Activated CD4-positive, alpha-beta T cell treated with anti-CD3 and anti-CD28 coated beads, Interleukin-2, amount 50 U/mL, for 24 hours (primary cell): ENCODE data around the gene CYP4F3.
"Not testable (repeated sequence)": the region's sequence is repeated elsewhere in the genome, so short reads cannot be mapped to it uniquely, and the experiment has no call there.

Source experiments
- DNase-seq, 2 donors: peaks; one replicate each; pipeline ENCODE4 v3.0.0-alpha.2; 2020; ENCODE audit warnings: low read depth in 1 of 2, low spot score in 1 of 2

Gene CYP4F3

GRCh38 chr19:15629003-15629880 is 11.5 kb upstream of the CYP4F3 start:
- DNase-seq: peak; percentile 87 to 95

DNA sequence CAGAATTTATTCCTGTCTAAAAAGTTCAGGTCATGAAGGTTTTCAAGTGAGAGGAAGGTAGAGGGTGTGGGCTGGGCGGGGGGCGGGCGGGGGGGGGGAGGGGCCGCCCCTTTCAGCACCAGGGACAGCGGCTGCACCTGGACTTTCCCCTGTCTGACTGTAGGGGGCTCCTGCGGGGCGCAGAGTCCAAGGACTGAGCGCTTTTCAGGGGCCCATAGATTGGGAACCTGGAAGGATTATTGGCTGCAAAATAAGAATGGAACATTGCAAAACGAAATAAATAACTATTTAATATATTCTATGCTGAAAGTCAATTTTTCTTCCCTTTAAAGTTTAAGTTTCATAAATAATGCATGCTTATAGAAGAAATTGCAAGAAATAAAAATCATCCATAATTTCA is 8.9 kb upstream of the CYP4F3 start:
- no peak for DNase-seq

- DNase-seq: no peak
Observed at GRCh38 chr19:15633082-15633835, 7.4 kb upstream of the CYP4F3 start.

DNA sequence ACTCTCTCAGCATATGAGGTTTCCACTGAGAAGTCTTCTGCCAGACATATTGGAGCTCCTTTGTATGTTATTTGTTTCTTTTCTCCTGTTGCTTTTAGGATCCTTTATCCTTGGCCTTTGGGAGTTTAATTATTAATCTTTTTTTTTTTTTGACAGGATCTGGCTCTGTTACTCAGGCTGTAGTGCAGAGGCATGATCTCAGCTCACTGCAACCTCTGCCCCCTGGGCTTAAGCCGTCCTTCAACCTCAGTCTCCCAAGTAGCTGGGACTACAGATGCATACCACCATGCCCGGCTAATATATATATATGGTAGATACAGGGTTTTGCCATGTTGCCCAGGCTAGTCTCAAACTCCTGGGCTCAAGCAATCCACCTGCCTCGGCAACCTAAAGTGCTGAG is 6.6 kb upstream of the CYP4F3 start:
- DNase-seq: no peak

DNA sequence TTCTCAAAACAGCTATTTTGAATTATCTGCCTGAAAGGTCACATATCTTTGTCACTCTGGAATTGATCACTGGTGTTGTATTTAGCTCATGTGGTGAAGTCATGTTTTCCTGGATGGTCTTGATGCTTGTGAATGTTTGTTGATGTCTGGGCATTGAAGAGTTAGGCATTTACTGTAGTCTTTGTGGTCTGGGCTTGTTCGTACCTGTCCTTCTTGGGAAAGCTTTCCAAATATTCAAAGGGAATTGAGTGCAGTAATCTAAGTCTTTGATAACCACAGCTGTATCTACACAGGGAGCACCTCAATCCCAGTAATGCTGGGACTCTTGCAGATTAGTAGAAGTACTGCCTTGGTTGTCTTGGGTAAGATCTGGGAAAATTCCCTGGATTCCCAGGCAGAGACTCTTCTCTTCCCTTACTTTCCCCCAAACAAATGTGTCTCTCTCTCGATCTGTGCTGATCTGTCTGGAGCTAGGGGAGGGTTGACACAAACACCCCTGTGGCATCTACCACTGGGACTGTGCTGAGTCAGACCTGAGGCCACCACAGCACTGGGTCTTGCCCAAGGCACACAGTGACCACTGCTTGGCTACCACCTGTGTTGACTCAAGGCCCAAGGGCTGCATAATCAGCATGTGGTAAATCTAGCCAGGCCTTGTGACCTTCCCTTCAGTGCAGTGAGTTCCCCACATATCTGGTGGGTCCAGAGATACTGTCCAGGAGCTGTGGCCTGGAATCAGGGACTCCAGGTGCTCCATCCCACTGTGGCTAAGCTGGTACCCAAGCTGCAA is 5.5 kb upstream of the CYP4F3 start:
- DNase-seq: no peak

GRCh38 chr19:15636026-15636425 is 4.7 kb upstream of the CYP4F3 start:
- no peak for DNase-seq

- no peak for DNase-seq
Observed at GRCh38 chr19:15639596-15639995, 1.1 kb upstream of the CYP4F3 start.

DNA sequence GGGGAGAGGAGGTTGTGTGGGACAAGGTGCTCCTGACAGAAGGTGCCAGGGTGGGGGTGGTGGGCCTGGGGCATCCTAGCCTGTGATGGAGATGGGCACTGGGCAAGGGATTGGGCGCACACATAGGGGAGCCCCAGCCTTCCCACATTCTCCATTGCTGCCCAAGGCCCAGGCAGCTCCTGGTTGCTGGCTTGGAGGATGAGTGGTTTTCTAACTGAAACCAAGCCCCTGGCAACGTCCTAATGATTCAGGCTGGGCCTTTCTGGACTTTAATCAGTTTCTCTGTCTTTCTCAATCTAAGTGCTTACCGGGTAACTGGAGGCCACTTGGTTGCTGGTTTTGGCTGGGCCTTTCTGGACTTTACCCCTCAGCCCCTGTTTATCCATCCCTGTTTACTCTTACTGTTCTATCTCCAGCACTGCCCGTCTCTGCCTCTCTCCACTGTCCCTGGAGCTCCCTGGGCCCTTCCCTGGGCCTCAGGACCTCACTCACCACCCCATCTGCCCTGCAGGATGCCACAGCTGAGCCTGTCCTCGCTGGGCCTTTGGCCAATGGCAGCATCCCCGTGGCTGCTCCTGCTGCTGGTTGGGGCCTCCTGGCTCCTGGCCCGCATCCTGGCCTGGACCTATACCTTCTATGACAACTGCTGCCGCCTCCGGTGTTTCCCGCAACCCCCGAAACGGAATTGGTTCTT is 354 bp downstream of the CYP4F3 start:
- no peak for DNase-seq

DNA sequence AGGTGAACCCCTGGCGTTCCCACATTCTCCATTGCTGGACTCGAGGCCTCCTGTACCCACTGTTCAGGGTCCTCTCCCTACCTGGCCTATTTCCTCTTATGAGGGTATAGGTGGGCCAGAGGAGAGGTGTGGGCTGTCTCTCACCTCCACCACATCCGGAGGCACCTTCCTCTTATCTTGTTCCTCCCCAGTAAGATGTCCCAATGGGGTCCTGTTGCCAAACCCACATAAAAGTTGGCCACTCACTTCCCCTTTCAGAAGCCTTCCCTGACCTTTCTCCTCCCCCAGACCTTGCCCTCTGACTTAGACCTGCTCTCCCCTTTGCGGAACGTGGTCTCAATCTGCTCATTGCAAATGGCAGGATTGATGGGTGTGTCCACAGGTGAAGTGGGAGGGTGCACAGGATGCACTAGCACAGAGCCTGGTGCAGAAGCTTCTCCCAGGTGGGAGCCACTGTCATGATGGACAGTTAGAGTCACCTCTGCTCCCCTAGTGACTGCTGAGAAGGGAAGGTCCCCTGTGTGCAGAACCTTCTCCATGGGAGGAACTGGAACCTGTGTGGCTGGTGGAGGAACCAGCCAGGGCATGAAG is 1.3 kb downstream of the CYP4F3 start:
- DNase-seq: no peak

- DNase-seq: no peak
Observed at GRCh38 chr19:15642807-15643206, 2.1 kb downstream of the CYP4F3 start.

DNA sequence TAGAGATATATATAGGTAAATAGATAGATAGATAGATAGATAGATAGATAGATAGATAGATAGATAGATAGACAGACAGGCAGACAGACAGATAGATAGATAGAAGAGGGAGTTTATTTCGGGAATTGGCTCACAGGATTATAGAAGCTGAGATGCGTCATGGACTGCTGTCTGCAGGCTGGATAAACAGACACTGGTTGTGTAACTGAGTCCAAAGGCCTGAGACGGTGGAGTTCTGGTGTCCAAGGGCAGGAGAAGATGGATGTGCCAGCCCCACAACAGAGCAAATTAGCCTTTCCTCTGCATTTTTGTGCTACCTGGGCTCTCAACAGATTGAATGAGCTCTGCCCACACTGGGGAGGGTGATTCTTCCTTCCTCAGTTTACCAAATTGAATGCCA is 2.7 kb downstream of the CYP4F3 start:
- DNase-seq: no peak

DNA sequence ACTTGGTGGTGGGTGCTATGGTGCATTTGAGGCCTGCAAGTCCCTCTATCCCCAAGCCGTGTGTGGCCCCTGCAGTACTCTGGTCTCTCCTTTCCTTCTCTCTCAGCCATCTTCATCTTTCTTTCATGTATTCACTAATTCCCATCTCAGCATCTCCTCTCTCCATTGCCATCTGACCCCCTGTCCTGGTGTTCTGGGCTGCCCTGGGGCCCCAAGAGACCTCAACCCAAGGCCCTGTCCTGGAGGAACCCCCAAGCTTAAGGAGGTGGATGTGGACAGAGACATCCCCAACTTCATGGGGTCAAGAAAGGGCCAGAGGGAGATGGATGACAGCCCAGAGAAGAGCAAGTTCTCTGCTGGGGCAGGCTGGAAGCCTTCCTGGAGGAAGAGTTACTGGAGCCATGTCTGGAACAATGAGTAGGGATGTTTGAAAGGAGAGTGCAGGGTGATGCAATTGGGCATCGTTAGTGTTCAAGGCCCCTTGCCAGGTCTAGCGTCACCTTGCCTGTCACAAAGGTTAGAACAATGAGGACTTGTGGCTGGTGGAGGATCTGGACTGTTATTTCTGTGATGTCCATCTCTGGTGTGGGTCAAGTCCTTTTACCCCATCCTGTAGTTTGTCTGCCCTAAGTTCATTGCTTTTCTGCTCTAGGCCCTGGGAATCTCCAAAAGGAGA is 3.5 kb downstream of the CYP4F3 start:
- no peak for DNase-seq

DNA sequence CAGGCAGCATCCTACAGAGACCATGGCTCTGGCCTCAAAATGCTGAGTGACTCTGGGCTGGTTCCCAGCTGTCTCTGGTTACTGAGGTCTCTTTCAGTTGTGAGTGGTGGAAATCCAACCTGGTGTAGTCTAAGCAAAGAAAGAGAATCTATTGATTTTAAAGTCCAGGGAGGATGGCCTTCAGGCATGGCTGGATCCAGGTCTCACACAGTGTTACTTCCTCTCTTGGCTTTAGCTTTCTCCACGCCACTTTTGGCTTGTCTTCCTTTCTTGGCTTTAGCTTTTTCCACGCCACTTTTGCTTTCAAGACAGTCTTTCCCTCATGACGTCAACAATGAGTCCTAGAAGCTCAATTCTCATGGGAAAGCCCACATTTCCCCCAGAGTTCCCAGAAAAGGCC is 4.1 kb downstream of the CYP4F3 start:
- DNase-seq: no peak

DNA sequence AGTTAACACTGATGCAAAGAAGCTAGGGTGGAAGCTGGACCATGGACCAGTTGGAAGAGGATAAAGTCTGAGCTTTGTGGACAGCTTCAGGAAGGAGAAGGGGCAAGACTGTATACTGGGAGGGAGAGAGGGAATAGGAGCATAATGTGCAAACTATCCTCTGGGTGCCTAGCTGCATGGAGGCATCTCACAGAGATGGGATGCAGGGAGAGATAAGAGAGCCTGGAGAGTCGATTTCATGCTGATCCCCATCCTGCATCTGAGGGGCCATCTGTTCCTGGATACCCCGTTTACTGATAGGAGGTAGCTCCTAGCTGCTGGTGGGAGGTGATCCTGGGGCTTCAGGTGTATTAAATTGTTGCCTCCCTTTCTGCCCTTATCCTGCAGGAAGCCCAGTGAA is 8.8 kb downstream of the CYP4F3 start:
- DNase-seq: no peak

GRCh38 chr19:15650123-15650522 is 9.4 kb downstream of the CYP4F3 start:
- not testable (repeated sequence) for DNase-seq

DNA sequence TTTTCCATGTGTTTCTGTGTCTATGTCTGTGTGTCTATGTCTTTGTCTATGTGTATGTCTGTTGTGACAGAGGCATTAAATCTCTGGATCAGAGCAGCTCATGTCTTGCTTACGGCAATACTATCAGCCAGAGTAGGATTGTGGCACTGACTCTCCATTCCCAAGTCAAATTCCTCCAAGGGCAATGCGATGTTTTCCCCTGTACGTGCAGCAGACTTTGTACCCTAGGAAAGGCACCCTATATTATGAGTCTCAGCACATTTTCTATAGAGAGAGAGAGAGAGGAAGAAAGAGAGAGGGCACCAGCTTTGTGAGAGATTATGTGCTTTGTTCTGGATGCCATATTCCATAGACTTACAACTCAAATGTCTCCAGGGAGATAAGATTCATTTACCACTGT is 11.1 kb downstream of the CYP4F3 start:
- no peak for DNase-seq

DNA sequence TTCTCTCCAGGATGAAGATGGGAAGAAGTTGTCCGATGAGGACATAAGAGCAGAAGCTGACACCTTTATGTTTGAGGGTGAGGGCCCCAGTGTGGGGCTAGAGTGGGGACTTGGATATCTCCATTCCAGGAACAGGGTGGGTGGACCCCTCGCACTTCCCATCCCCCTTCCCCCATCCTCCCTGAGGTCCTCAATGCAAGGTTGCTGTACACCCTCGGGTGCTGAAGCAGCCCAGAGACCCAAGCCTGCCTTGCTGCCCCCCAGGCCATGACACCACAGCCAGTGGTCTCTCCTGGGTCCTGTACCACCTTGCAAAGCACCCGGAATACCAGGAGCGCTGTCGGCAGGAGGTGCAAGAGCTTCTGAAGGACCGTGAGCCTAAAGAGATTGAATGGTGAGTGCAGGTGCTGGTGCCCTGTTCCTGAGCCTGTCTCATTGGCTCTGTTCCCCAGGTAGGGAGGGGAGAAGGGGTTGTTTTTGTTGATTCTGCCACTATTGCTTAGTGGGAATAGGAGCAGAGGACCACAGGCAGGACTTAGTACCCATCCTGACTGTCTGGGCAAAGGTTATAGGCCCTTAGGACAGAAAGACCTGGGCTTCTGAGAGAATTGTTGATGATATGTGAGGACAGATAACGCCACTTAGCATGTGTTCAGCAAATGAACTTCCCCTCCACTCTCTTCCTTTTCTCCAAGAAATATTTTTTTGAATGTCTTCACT is 12.0 kb downstream of the CYP4F3 start:
- no peak for DNase-seq

DNA sequence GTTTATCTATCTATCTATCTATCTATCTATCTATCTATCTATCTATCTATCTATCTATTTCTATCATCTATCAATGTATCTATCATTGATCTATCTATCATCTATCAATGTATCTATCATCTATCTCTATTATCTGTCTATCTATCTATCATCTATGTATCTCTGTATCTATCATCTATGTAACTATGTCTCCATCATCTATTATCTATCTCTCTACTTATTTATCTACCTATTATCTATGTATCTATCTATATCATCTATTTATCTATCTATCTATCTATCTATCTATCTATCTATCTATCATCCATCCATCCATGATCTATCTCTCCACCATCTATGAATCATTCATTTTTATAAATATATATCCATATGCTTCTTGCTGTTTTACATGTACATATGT is 15.8 kb downstream of the CYP4F3 start:
- no peak for DNase-seq

DNA sequence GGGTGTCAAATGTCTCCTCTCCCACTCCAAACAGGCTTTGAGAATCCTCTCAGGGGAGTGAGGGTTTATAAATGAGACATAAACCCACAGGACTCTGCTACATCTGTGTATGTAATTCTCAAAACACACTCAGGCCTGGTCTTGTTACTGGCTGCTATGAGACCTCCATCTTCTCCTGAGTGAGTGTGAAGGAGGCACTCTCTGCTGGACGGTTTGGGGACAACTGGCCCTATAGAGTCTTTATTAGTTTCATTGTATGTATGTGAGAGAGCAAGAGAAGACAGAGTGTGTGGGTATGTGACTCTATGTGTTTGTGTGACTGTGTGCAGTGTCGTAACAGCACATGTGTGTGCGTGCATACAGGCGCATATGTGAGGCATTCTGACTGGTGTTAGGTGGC is 22.6 kb downstream of the CYP4F3 start:
- DNase-seq: no peak

DNA sequence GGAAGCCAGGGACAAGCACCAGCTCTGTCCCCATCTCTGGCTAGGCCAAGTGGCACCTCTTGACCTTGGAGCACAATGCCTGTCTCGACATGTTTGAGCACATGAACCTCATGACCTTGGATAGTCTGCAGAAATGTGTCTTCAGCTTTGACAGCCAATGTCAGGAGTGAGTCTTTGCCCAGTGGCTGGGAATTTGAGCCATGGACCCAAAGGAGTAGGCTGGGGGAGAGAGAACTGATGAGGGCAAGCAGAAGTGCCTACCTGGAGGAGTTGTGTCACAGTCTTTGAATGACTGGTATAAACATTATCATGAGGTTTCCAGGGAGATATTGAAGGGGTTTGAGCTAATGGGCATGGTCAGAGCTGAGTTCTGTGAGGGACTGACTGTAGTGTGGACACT is 25.5 kb downstream of the CYP4F3 start:
- DNase-seq: no peak
